Activated T-cell treated with anti-CD3 and anti-CD28 coated beads for 1 hour (primary cell): ENCODE data around the gene SUSD3.
"Not testable (repeated sequence)": the region's sequence is repeated elsewhere in the genome, so short reads cannot be mapped to it uniquely, and the experiment has no call there.

Source experiments
- DNase-seq: peaks from one replicate; pipeline ENCODE4 v3.0.0-alpha.2; 2020; ENCODE audit warnings: low read depth

SUSD3 gene

DNA sequence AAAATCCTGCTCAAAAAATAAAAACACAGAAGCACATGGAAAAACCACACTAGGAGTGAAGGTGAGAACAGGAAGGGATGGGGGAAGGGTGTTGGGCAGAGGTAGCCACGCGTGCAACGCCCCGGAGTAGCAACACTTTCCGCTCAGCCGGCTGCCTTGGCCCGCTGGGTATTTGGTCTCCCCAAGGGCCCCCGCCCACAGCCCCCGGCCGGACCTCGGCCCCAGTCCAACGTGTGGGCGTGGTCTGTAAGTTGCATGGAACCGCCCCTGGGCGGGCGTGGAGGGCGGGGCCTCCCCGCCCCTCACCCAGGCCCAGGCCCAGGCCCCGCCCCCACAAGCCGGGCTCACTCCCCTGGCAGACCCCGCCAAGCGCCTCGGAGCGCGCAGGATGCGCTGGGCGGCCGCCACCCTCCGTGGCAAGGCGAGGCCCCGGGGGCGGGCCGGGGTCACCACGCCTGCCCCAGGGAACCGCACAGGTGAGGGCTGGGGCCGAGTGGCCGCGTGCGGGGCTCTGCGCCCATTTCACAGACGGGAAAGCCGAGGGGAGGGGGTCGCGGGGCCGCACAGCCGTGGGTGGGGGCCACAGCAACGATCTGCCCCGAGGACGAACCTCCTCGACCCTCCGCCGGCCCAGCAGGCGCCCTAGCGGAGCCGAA is at the start of gene SUSD3:
SUSD3 (plus strand) TSS at position 347 of the 656 bp plus-strand sequence; CDS start at position 389, 42 bp downstream.
- peak; percentile 52 for DNase-seq

DNA sequence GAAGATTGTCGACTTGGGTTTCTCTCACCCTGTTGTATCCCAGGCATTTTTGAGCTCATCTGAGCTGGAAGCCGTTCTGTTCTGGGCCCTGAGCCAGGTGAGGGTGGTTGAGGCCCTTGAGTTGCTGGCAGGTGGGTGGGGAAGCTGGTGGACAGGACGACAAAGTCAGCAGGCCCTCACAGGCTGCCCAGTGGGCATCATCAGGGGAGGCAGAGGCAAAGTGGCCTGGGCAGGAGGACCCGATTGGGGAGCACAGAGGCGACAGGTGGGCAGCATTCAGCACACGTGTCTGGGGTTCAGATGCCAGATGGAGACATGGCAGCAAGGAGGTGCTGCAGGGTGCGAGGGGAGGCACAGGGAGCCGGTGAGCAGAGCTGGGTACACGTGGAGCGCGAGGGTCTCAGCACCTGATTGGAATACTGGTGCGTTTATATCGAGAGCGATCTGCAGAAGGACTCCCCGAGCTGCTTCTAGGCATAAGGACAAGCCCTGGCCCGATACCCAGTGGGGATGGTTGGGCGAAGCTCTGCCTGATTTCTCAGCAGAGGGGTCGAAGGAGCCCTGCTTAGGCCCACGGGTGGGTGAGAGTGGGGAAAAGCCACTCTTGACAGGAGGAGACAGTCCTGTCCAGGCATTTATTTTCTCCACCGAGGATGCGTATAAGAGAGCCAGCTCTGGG is 49.0 kb upstream of the SUSD3 start:
- no peak for DNase-seq

DNA sequence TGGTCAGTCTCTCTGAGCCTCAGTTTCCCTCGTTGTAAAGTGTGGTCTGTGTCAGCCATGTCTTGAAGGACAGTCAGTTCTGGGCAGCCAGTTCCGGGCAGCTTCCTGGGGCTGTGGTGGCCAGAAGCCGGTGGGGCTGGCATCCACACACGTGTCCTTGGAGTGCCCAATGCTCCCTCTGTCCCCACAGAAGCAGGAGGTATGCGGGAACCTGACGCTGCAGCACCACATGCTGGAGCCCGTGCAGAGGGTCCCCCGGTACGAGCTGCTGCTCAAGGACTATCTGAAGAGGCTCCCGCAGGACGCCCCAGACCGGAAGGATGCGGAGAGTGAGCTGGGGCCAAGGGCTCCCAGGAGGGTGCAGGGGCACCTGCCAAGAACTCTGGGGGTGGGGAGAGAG is 48.4 kb upstream of the SUSD3 start:
- no peak for DNase-seq

DNA sequence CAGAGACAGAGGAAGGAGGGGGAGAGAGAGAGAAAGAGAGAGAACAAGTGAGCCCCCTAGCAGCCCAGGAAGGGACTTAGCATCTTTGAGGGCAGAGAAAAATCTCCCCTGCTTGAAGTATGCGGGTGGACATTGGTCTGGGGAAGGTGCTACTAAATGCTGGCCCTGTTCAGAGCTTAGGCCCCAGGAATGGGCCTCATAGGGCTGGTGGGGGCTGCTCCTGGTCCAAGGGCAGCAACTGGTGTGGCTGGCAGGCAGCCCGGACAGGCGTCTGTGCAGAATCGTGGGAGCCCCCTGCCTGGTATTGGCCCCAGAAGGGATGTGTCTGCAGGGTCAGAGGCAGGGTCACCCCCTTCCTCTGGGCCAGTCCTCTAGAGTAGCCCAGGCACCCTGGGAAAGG is 47.8 kb upstream of the SUSD3 start:
- no peak for DNase-seq

DNA sequence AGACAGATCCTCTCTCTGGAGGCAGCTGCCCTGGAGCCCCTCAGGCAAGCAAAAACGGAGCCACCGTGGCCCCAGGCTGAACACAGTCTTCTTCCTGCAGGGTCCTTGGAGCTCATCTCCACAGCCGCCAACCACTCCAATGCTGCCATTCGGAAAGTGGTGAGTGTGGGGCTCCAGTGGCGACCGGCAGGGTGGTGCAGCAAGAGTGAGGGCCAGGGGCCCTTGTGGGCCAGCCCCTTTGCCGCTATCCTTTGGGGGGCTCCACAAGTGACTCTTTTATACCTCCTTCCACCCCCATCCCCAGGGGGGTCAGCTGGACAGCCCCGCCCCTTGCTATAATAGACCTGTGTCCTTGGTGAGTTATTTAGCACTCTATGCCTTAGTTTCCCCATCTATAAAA is 47.4 kb upstream of the SUSD3 start:
- DNase-seq, result no peak

DNA sequence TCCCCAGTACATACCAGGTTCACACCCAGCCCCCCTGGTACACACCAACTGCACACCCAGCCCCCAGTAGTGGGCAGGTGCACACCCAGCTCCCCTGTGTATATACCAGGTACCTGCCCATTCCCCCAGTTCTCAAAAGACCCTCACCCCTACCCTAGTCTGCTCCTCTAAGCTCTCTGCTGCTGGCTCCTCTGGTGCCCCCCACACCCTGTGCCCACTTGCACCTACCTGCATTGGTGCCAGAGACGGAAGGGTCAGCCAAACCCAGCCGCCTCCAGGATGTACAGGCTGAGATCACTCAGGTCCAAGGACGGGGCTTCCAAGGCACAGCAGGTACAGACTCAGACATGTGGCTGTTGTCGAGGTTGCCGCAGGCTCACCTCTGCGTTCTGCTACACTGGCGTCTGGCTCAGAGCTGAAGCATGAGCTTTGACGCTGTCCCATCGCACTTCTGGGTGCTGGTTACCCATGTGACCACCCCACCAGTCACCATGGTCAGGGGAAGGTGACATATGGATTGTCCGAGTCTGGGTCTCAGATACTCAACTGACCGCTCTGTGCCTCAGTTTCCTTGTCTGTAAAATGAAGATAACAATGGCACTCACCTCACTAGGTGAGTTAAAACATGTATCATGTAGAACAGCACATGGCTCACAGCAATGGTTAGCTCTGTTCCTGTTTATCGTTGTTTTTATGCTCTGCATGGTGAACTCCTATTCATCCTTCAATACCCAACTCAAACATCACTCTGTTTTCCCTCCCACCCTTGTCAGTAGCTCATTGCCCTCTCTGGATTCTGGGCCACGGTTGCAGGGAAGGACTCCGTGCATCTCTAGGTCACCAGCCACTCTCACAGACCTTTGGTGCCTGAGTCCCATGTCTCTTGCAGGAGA is 45.3 kb upstream of the SUSD3 start:
- no peak for DNase-seq

DNA sequence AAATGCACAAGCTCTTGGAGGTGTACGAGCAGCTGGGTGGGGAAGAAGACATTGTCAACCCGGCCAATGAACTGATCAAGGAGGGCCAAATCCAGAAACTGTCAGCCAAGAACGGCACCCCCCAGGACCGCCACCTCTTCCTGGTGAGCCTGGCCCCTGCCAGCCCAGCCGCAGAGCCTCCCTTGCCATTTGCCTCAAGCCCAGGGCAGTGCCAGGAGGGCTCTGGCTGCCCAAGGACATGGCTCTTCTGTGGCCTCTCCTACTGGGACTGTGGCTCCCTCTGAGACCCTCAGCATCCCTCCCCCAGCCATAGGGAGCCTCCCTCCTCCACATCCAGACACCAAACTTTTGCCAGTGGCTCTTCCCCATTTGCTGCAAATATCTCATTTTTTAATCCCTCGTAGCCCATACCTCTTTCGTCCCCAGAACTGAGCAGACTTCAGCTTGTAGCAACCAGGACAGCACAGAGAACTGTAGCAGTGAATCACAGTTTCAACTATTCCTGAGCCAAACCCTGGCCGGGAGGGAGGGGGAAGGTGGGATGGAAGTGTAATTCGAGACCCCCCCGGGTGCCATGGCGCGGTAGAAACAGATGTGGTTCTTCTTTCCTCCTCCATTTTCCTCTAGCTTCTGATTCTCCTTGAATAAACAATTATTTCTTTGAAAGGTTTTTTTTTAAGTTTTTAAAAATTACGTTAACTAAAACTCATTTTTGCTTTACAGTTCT is 44.5 kb upstream of the SUSD3 start:
- no peak for DNase-seq

DNA sequence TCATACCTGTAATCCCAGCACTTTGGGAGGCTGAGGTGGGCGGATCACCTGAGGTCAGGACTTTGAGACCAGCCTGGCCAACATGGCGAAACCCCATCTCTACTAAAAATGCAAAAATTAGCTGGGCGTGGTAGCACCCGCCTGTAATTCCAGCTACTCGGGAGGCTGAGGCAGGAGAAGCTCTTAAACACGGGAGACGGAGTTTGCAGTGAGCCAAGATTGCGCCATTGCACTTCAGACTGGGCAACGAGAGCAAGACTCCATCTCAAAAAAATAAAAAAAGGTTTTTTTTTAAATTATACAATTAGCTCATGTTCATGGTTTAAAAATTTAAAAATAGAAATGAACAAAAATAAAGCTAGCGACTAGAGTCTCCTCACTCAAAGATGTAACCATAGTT is 43.3 kb upstream of the SUSD3 start:
- not testable (repeated sequence) for DNase-seq

DNA sequence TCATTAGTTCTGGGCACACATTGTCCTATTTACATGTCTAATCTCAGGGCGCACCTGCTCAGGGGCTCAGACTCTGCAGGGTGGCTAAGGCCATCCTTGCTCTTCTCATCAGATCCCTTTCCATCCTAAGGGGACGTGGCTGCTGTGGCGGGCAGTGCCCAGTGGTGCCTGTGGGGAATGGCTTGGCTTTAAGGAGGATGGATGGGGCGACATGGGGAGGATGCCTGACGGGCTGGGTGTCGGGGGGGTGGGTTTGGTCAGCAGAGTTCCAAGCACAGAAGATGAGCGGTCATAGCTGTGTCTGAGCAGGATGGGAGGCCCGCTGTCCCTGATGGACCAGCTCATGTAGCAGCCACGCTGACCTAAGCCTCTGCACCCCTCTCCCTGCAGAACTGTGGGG is 40.9 kb upstream of the SUSD3 start:
- no peak for DNase-seq

DNA sequence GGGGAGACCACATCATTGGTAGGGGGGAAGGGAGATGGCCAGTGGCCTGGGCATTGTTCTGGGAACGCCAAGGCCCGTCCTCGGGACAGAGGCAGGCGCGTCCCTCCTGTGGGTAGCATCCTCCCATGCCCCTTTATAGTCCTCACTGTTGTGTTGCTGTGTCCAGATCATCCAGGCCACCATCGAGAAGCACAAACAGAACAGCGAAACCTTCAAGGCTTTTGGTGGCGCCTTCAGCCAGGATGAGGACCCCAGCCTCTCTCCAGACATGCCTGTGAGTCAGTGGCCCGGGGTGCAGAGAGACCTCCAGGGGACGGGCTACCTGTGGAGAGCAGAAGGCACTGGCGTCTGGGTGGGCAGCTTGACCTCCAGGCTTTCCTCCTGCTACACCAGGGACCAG is 38.4 kb upstream of the SUSD3 start:
- no peak for DNase-seq

DNA sequence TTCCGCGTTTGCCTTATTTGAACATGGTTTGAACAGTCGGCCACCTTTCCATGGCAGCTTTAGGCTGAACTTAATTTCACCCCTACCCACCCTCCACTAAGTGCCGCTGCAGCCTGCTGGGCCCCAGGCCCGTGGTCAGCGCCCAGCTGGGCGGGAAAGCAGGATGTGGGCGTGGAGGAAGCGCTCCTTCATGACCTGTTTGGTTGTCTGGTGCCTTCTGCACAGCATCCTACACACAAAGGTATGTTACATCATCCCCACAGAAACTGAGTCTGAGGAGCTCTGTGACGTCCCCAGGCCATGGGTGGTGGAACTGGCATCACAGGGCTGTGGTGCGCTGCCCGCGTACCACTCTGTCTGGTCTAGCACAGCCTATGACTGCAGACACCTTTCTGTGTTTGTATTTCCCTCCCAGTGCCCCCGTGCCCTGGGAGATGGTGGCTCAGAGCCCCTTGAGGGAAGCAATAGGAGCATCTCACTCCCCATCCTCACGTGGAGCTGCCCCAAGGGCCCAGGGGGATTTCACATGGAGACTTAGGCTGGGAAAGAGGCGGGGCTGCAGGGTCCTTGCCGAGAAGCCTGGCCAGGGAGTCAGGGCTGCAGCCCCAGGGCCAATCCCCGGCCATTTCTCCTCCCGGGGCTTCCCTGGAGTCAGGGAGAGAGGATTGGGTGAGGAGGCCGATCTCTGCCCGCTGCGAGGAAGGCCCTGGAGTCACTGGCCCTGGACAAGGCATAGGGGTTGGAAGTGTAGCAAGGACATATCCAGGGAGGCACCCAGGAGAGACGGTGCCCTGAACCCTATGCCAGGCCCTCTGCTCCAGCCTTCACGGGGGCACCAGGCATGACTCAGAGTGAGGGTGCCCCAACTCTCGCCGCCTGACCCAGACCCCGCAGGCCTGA is 37.5 kb upstream of the SUSD3 start:
- DNase-seq, result no peak

DNA sequence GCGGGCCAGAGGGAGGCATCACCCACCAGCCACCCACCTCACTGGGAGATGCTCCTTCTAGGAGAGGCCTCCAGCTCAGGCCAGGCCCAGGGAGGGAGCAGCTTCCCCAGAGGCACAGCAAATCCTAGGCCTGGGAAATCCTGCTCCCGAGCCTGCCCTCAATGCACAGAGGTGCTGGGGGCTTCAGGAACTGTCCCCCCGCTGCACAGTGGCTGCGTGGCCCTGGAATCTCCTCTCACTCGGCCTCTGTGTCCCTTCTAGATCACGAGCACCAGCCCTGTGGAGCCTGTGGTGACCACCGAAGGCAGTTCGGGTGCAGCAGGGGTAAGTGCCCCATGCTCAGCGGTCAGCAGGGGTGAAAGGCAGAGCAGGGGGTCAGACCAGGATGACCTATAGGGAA is 36.4 kb upstream of the SUSD3 start:
- no peak for DNase-seq

DNA sequence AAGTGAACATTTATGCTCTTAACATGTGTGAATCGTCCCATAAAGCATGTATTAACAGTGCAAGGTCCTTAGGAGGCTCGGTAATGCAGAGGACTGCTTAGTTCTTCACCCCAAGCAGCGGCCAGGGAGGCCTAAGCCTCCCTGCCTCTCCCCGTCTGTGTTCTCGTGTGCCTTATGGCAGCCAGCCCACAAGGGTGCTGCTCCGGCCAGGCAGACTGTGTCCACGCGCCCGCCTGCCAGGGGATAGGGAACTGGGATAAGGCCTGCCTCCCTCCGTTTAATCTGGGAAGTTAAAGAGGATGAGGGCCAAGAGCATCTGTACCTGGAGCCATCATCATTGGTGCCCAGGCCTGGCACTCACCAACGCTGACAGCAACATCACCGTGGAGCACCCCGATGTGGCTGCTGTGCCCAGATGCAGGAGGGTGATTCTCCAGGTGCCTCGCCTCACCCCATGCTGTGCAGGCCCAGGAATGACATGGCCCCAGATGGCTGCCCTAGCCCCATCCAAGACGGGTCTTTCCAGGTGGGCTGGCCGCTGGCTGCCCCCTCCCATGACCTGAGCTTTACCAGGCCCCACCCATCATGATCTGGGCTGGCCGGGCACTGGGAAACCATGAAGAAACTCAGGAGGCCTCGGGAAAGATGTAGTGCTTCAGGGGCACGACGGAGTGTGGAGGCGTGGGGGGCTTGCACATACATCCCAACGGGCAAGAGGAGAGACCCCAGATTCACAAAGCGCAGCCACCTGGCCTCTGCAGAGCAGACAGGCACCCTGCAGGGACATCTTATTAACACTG is 35.6 kb upstream of the SUSD3 start:
- DNase-seq, result no peak

DNA sequence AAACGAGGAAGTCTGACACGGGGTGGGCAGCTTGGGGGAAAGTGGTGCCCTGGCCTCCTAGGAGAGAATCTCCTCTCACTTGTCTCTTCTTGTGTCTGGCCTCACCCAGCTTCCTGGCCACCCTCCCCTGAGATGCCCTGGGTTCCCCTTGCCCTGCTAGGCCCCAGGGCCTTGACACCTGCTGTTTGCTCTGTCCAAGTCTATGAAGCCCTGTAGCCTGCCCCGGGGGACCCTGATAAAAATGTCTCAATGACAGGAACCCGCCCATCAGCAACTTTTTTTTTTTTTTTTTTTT is 35.0 kb upstream of the SUSD3 start:
- DNase-seq, result no peak

DNA sequence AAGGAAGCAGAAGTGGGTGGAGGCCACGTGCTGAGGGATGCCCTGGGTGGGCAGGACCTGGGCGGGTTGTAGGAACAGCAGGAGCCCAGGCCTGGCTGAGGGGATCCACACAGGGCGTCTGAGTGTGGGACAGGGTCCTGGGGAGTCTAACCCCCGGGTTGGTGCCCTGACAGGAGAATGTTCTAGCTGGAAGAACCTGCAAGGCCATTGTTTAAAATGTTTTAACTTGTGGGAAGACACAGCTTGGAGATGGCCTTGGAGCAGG is 33.9 kb upstream of the SUSD3 start:
- no peak for DNase-seq

DNA sequence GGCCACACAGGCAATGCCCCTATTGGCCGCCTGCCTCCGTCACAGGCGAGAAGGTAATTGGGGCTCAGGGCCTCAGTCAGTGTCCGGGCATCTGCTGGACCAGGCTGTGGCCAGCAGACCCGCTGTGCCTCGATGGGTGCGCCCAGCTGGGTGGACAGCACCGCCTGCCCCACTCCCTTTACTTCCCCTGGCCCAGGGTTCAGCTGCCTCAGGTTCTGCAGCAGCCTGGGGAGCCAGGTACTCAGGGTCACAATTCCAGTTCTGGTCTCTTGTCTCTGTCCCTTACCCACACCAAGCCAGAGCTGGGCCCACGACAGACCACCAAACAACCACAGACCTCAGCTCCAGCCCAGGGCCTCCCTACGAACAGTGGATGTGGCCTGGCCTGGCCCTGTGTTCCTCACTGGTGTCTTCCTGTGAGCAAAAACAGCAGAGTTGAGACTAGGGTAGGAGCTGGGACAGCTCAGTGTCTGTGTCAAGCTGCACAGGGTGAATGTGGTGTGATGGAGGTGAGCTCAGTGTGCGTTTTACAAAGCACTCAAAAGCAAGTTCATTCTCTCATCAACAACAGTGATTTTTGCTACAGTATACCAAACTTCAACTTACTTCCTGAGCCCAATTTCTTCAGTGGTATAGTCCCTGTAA is 33.4 kb upstream of the SUSD3 start:
- DNase-seq, result no peak

DNA sequence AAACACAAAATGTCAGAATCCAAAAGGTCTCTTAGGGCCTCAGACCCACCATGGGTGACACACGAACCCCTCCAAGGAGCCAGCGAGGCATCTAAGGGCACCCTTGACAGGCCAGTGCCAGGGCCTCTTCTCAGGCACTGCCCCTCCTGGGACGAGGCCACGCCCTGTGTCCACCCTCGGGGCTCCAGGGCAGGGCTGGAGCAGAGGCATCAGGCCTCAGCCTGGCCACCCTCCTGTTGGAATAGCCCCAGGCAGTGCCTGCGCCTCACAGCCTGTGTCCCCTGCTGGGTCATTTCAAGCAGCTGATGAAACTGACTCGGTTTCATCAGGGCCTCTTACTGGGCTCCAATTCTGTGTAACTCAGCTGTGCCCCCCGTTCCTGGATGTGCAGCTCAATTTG is 32.8 kb upstream of the SUSD3 start:
- no peak for DNase-seq

DNA sequence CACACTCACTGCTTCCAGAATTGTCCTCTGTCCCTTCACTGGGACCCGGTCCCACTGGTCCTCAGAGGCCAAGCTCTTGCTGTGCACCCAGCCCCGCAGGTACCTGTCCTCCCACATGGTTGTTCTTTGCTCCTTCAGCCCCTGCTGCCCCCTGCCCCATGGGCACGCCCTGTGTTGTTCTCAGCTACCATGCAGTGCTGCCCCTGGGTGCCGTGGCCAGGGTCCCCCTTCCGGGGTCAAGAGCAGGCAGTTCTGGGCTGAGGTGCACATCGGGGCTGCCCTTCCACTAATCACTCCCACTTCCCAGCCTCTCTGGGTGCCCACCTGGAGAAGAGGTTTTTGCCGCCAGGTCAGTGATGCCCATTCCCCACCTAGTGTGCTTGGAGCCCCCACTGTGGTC is 31.9 kb upstream of the SUSD3 start:
- no peak for DNase-seq

DNA sequence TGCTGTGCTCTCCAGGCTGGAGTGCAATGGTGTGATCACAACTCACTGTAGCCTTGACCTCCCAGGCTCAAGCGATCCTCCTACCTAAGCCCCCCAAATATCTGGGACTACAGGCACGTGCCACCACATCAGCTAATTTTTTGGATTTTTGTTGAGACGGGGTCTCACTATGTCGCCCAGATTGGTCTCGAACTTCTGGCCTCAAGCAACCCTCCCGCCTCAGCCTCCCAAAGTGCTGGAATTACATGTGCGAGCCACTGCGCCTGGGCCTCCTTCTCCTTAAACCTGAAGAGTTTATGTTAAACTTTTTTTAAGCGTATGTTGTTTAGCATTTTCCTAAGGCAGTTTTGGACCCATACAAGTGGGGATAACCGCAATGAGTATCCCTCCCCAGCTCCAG is 30.8 kb upstream of the SUSD3 start:
- DNase-seq, result no peak

DNA sequence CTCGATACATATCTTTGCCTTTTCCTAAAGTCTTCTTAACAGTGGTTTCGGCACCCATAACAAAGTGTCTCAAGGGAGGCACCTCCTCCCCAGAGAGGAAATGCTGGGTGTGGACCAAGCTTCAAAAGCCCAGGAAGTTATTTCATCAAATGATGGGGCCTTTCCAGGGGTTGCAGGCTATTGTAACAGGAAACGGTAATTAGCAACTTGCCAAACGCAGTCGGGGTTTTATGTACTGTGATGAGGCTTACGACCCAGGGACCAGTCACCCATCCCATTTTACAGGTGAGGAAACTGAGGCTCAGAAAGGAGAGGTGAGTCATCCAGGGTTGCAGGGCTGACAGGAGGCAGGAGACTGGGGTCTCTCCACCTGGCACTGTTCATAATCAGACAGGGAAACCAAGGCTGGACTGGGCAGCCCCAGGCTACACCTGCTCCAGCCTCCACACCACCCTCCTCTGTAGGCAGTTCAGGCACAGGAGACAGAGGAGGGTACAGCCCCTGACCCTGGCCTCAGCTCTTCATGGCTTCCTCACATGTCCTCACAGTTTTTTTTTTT is 30.0 kb upstream of the SUSD3 start:
- DNase-seq, result peak; percentile 40
